NCI-H69 (cell line): Measurements from ENCODE around the gene ZNF45.
"Not testable (repeated sequence)": the region's sequence is repeated elsewhere in the genome, so short reads cannot be mapped to it uniquely, and the experiment has no call there.

Experiments used
- DNase-seq: peaks from one replicate; lab custom pipeline; 2025; lab: John Stamatoyannopoulos, UW

The ZNF45 gene

GRCh38 chr19:43913383-43913782 lies 21.7 kb downstream of the ZNF45 start:
- DNase-seq = no peak

- DNase-seq = no peak
Measured at GRCh38 chr19:43910884-43911283, 24.2 kb downstream of the ZNF45 start.

DNA sequence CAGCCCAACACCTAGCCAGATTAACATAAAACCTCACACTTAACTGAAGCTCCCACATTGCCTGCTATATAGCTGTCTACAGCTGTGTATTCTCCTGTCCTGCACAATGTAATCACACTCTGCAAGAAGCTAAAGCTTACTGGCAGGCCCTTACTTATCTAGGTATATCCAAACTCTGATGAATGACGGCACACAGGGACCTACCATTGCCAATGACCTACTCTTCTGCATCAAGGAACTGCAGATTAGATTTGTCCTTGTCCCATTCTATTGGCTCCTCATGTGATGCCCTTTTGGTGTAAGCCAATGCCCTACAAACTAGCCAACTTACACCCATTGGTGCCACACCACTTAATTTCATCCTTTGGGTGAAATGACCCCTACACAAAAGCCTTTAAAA lies 26.4 kb downstream of the ZNF45 start:
- no peak for DNase-seq

GRCh38 chr19:43906774-43907173 lies 28.3 kb downstream of the ZNF45 start:
- no peak for DNase-seq

- no peak for DNase-seq
Measured at GRCh38 chr19:43905897-43906296, 29.2 kb downstream of the ZNF45 start.

- no peak for DNase-seq
Measured at GRCh38 chr19:43902399-43902798, 32.7 kb downstream of the ZNF45 start.

DNA sequence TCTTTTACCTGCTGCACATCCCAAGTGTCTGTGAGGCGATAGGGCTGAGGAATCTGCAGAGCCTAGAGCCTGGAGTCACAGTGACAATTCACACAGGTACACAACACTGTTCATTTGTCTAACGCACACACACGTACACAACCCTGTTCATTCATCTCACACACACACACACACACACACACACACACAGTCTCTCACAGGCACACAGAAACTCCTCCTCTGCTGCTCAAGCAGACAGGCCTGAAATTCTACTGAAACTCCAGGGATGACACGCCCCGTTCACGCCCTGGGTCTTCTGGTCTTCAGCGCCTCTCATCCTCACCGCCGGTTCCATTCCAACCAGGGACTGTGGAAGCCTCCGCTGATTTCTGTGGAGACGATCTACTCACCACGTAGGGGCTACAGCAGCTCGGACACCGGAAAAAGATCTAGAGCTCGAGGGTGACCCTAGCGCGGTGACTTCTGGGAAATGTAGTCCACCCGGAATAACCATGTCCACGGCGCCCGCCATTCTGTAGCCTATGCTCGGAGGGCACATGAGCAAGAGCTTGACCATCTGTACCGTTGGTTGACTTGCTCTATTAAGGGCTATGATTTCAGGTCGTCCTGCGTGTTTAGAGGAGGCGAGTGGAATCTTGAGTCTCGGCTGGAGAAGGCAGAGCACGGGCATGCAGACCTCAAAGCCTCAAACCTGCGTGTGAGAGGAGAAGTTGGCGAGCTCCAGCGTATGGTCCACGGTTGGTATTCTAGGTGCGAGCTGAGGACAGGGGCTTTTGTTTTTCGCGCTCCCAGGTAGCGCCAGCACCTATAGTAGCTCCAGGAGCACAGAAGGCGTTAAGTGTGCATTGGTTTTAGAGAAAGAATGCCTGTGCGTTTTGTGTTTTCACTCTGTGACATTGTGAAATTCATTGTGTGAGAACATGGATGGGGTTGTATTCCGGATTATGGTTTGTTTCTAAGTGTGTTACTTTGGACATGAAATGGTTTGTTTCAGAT lies 33.4 kb downstream of the ZNF45 start:
- no peak for DNase-seq

GRCh38 chr19:43895727-43896308 lies 39.3 kb downstream of the ZNF45 start:
- DNase-seq = no peak

GRCh38 chr19:43883864-43884263 lies 51.2 kb downstream of the ZNF45 start, which contains the start of gene ZNF404:
Gene ZNF404, minus strand, starts transcription at chr19:43883964.
- no peak for DNase-seq

DNA sequence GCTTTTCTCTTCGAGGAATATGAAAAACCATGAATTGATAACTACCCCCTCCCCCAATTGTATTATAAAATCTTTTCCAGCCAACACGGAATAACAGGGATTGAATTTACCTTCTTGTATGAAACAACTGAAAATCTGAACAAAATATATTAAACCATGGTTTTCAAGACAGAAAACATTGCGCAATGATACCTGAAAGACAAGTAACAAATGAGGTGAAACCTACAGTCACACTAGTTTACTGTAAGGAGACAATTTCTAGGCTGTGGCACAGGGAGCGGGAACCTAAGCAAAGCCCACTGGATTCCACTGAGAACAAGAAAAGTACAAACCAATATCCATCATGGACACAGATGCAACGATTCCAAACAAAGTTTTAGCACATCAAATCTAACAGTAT lies 54.6 kb downstream of the ZNF45 start:
- DNase-seq = no peak

GRCh38 chr19:43872547-43873336 lies 62.3 kb downstream of the ZNF45 start:
- DNase-seq = no peak

GRCh38 chr19:43866923-43867322 lies 68.2 kb downstream of the ZNF45 start:
- DNase-seq = not testable (repeated sequence)
